HCT116 (cell line): ENCODE measurements around the gene TMEM132C.

ENCODE experiments used
- CTCF ChIP-seq, 3 experiments: fragments of 200-600 bp in 1 of 3; sonication (generic) in 1 of 3; IDR thresholded peaks in 2 of 3; conservative IDR thresholded peaks in 1 of 3; 2 replicates each; pipeline ENCODE4 v1.5.1; 2012 to 2017; ENCODE audit warnings: low read depth in 2 of 3, low read length in 2 of 3, antibody characterized with exemption in 1 of 3, borderline replicate concordance in 1 of 3, control low read depth in 1 of 3, mild to moderate bottlenecking in 1 of 3, mixed read lengths in 1 of 3, mixed run types in 1 of 3, moderate library complexity in 1 of 3; ENCODE audit not compliant: insufficient read depth in 1 of 3
- MAX ChIP-seq: IDR thresholded peaks from 2 replicates; pipeline ENCODE4 v1.6.1; 2012
- RAD21 ChIP-seq: IDR thresholded peaks from 2 replicates; pipeline ENCODE4 v1.6.1; 2012; ENCODE audit warnings: low read depth, mild to moderate bottlenecking

GRCh38 chr12:128581321-128581761 is 314.4 kb downstream of the TMEM132C start:
- TF ChIP-seq CTCF (IDR thresholded peaks at IDR 0.05 in 2 of 3, conservative IDR thresholded peaks at IDR 0.05 in 1 of 3; ENCODE audit: borderline replicate concordance in 1 of 3, insufficient read depth in 1 of 3, low read depth in 2 of 3, low read length in 2 of 3) (no peak), RAD21 (no peak), MAX (no peak)
